K562 (cell line): ENCODE measurements around the gene TSR3. TPM values are rescaled to one million over a fixed set of nuclear protein-coding genes. Genes with fewer than 3 reads are reported as not detected.

Experiments
- ARID1B ChIP-seq: fragments of 450-650 bp; IDR thresholded peaks from 2 replicates; pipeline ENCODE4 v1.6.1; 2016; ENCODE audit warnings: antibody characterized with exemption, mild to moderate bottlenecking, inconsistent platforms
- CHAMP1 ChIP-seq: fragments of 450-650 bp; IDR thresholded peaks from 2 replicates; pipeline ENCODE4 v1.6.1; 2016; ENCODE audit warnings: mild to moderate bottlenecking
- E2F4 ChIP-seq: sonication (generic); formaldehyde crosslinking; IDR thresholded peaks from 2 replicates; pipeline ENCODE4 v1.8.0; 2022; ENCODE audit warnings: mild to moderate bottlenecking, low read depth, missing genetic modification reagents
- EP400 ChIP-seq: fragments of 450-650 bp; IDR thresholded peaks from 2 replicates; pipeline ENCODE4 v1.6.1; 2017; ENCODE audit warnings: antibody characterized with exemption, mild to moderate bottlenecking, moderate library complexity
- GABPB1 ChIP-seq: sonication (generic); formaldehyde crosslinking; IDR thresholded peaks from 2 replicates; pipeline ENCODE4 v1.8.0; 2022; ENCODE audit warnings: mild to moderate bottlenecking, missing genetic modification reagents
- HNRNPH1 ChIP-seq: fragments of 200-400 bp; formaldehyde crosslinking; optimal IDR thresholded peaks from 2 replicates; pipeline ENCODE3; 2017; ENCODE audit warnings: low read depth, mild to moderate bottlenecking, low read length, moderate library complexity
- HSF4 ChIP-seq: fragments of 250-450 bp; sonication (Bioruptor Pico); IDR thresholded peaks from 2 replicates; pipeline ENCODE4 v2.1.2; 2022; ENCODE audit warnings: mild to moderate bottlenecking, moderate library complexity, borderline replicate concordance
- JUND ChIP-seq, 2 experiments: IDR thresholded peaks; 2 replicates in 1 of 2; 3 replicates in 1 of 2; pipeline ENCODE4 v1.6.1; 2011; ENCODE audit warnings: borderline replicate concordance in 2 of 2, low read depth in 2 of 2, low read length in 2 of 2, improper control_type of control experiment in 1 of 2, missing biosample characterization in 1 of 2, missing genetic modification characterization in 1 of 2, missing genetic modification reagents in 1 of 2
- MAFK ChIP-seq: IDR thresholded peaks from 2 replicates; pipeline ENCODE4 v1.6.1; 2011; ENCODE audit warnings: low read length, improper control_type of control experiment
- MAZ ChIP-seq, 2 experiments: fragments of 450-650 bp in 1 of 2; sonication (generic) in 1 of 2; formaldehyde crosslinking; IDR thresholded peaks in 1 of 2; conservative IDR thresholded peaks in 1 of 2; 2 replicates each; pipeline versions ENCODE4 v1.4.0 to v1.5.0; 2020; ENCODE audit warnings: mild to moderate bottlenecking in 1 of 2, missing genetic modification reagents in 1 of 2
- MCM2 ChIP-seq: fragments of 450-650 bp; IDR thresholded peaks from 2 replicates; pipeline ENCODE4 v1.6.1; 2017; ENCODE audit warnings: low read depth, mild to moderate bottlenecking
- NBN ChIP-seq: fragments of 450-650 bp; IDR thresholded peaks from 2 replicates; pipeline ENCODE4 v1.6.1; 2016; ENCODE audit warnings: low read depth, mild to moderate bottlenecking
- NFRKB ChIP-seq: fragments of 450-650 bp; IDR thresholded peaks from 2 replicates; pipeline ENCODE4 v1.6.1; 2016; ENCODE audit warnings: low read depth
- NR2F6 ChIP-seq: fragments of 450-650 bp; formaldehyde crosslinking; IDR thresholded peaks from 2 replicates; pipeline ENCODE4 v1.4.0; 2020; ENCODE audit warnings: mild to moderate bottlenecking
- PTRF ChIP-seq: fragments of 450-650 bp; IDR thresholded peaks from 2 replicates; pipeline ENCODE4 v1.6.1; 2016; ENCODE audit warnings: mild to moderate bottlenecking, missing genetic modification characterization, missing compliant biosample characterization
- RFX5 ChIP-seq: IDR thresholded peaks from 2 replicates; pipeline ENCODE4 v1.6.1; 2011; ENCODE audit warnings: low read depth, mild to moderate bottlenecking, improper control_type of control experiment, low read length
- SMAD1 ChIP-seq: fragments of 150-350 bp; IDR thresholded peaks from 2 replicates; pipeline ENCODE4 v1.6.1; 2014; ENCODE audit warnings: low read length, low read depth; ENCODE audit not compliant: partially characterized antibody
- SRSF7 ChIP-seq: fragments of 200-400 bp; formaldehyde crosslinking; optimal IDR thresholded peaks from 2 replicates; pipeline ENCODE3; 2017; ENCODE audit warnings: mild to moderate bottlenecking, low read depth, low read length
- ZBTB33 ChIP-seq: sonication (generic); formaldehyde crosslinking; IDR thresholded peaks from 2 replicates; pipeline ENCODE4 v1.8.1; 2023; ENCODE audit warnings: mild to moderate bottlenecking, missing genetic modification reagents
- ZNF175 ChIP-seq: fragments of 200-800 bp; sonication (Bioruptor generic); IDR thresholded peaks from 2 replicates; pipeline ENCODE4 v1.6.1; 2016; ENCODE audit warnings: low read depth, mild to moderate bottlenecking, missing genetic modification characterization, missing compliant biosample characterization
- ZNF445 ChIP-seq: fragments of 250-450 bp; sonication (Bioruptor Pico); IDR thresholded peaks from 2 replicates; pipeline ENCODE4 v1.4.0; 2020; ENCODE audit warnings: low read depth, mild to moderate bottlenecking, moderate library complexity
- ZNF668 ChIP-seq: fragments of 250-450 bp; sonication (Bioruptor Pico); IDR thresholded peaks from 2 replicates; pipeline ENCODE4 v1.8.0; 2022; ENCODE audit warnings: mild to moderate bottlenecking, inconsistent platforms
- ZNF830 ChIP-seq: fragments of 250-450 bp; sonication (Bioruptor Pico); IDR thresholded peaks from 2 replicates; pipeline ENCODE4 v1.5.0; 2021; ENCODE audit warnings: mild to moderate bottlenecking
- polyA plus RNA-seq, 8 experiments: library from polyadenylated mRNA; depleted of rRNA in 4 of 8; stranded (reverse) in 5 of 8; unstranded in 3 of 8; fragments of >200 nt; fragmentation: Nextera tagmentation in 2 of 8; fragmentation: Illumina TruSeq in 1 of 8; extraction: Ambion mirVana in 2 of 8; extraction: Trizol in 1 of 8; gene quantifications; 2 replicates each; pipeline versions ENCODE4 v1.2.1 to v1.2.3, GENCODE V29; 2011 to 2014; ENCODE audit warnings: inconsistent platforms in 1 of 8, missing spikeins in 1 of 8
- total RNA-seq, 7 experiments: library from RNA; depleted of rRNA in 6 of 7; stranded (reverse); fragments of >200 nt in 6 of 7; fragmentation: Illumina TruSeq in 2 of 7; extraction: Trizol in 2 of 7; gene quantifications; 2 replicates each; pipeline versions ENCODE4 v1.2.1 to v1.2.3, GENCODE V29; 2011 to 2021; ENCODE audit warnings: low replicate concordance in 1 of 7

Gene TSR3
- total and polyA plus RNA-seq, 9 of the 15 experiments (the other 6 are each of a cell fraction or from before 2014, with no cell fraction given), result 1.5 to 74.8 (median 16.5) TPM

GRCh38 chr16:1308977-1309885 is 42.4 kb downstream of the TSR3 start, which contains the start of gene UBE2I (continued):
- TF ChIP-seq PTRF (tag) (no peak), EP400 (peak; percentile 98), ZNF668 (CRISPR knock-in tag) (no peak), ZNF175 (CRISPR knock-in tag) (no peak), SMAD1 (no peak), CHAMP1 (no peak), NFRKB (peak; percentile 72), GABPB1 (peak; percentile 44; the same call in 1 of the 2 replicates), MAZ (CRISPR knock-in tag; conservative IDR thresholded peaks at IDR 0.05 in 1 of 2, IDR thresholded peaks at IDR 0.05 in 1 of 2) (peak; percentile 32 to 65), ZBTB33 (CRISPR knock-in tag) (peak; percentile 64), ARID1B (peak; percentile 31; the same call in 1 of the 2 replicates), E2F4 (no peak), HNRNPH1 (no peak), NBN (peak; percentile 90), SRSF7 (no peak), HSF4 (CRISPR knock-in tag) (no peak), NR2F6 (CRISPR knock-in tag) (no peak), MAFK (no peak), MCM2 (no peak), ZNF830 (CRISPR knock-in tag) (no peak), RFX5 (no peak), JUND (IDR thresholded peaks at IDR 0.05; ENCODE audit: borderline replicate concordance, low read depth, low read length) (peak; percentile 49), JUND (tag; IDR thresholded peaks at IDR 0.05; ENCODE audit: borderline replicate concordance, low read depth, low read length) (0 out of 3 replicates have a peak, but pooled peaks have one; percentile 26), ZNF445 (CRISPR knock-in tag) (no peak)
